PFSK-1 (cell line): ENCODE data around the gene FAM118A.

Experiments used
- FOXP2 ChIP-seq: optimal IDR thresholded peaks from 2 replicates; pipeline ENCODE3; 2011; ENCODE audit warnings: borderline replicate concordance, control low read depth, inconsistent platforms; ENCODE audit not compliant: insufficient read depth; ENCODE audit errors: extremely low read length, extremely low read depth
- POLR2AphosphoS5 ChIP-seq: IDR thresholded peaks from 2 replicates; pipeline ENCODE4 v1.6.1; 2012; ENCODE audit warnings: low read depth, mild to moderate bottlenecking, control low read depth, low read length, moderate library complexity
- SIN3A ChIP-seq: IDR thresholded peaks from 2 replicates; pipeline ENCODE4 v1.6.1; 2012; ENCODE audit warnings: mild to moderate bottlenecking, low read length, moderate library complexity, borderline replicate concordance; ENCODE audit not compliant: insufficient read depth
- TAF1 ChIP-seq: IDR thresholded peaks from 2 replicates; pipeline ENCODE4 v1.6.1; 2012; ENCODE audit warnings: low read length, control low read depth, borderline replicate concordance; ENCODE audit not compliant: insufficient read depth
- TF ChIP-seq, protein P1 (sequence below), 2 experiments: IDR thresholded peaks; 2 replicates each; pipeline versions ENCODE4 v1.6.1 to v1.8.0; 2011 to 2012; ENCODE audit warnings: low read depth in 2 of 2, low read length in 2 of 2, control low read depth in 1 of 2, inconsistent platforms in 1 of 2, mild to moderate bottlenecking in 1 of 2, moderate library complexity in 1 of 2; ENCODE audit not compliant: insufficient read depth in 1 of 2

FAM118A gene

DNA sequence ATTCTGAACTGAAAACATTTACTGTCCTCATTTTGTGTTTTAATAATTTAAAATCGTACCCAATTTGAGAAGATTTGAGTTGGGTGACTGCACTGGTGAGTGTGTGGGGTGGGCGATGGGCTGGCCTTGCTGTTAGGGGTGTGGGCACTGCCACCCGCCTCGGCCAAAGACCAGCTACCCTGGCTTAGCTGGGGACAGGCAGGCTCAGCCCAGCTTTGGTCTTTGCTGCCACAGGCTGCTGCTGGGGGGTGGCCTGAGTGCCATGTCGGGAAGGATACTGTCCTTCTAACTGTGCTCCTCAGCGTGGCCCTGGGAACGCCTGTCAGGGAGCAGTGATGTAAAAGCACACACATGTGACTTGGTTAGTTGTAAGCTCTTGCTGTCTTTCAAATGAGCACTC lies 22.3 kb downstream of the FAM118A start:
- no peak for TF ChIP-seq POLR2AphosphoS5
- no peak for TF ChIP-seq SIN3A
- no peak for TF ChIP-seq FOXP2
- TF ChIP-seq, protein P1, sequence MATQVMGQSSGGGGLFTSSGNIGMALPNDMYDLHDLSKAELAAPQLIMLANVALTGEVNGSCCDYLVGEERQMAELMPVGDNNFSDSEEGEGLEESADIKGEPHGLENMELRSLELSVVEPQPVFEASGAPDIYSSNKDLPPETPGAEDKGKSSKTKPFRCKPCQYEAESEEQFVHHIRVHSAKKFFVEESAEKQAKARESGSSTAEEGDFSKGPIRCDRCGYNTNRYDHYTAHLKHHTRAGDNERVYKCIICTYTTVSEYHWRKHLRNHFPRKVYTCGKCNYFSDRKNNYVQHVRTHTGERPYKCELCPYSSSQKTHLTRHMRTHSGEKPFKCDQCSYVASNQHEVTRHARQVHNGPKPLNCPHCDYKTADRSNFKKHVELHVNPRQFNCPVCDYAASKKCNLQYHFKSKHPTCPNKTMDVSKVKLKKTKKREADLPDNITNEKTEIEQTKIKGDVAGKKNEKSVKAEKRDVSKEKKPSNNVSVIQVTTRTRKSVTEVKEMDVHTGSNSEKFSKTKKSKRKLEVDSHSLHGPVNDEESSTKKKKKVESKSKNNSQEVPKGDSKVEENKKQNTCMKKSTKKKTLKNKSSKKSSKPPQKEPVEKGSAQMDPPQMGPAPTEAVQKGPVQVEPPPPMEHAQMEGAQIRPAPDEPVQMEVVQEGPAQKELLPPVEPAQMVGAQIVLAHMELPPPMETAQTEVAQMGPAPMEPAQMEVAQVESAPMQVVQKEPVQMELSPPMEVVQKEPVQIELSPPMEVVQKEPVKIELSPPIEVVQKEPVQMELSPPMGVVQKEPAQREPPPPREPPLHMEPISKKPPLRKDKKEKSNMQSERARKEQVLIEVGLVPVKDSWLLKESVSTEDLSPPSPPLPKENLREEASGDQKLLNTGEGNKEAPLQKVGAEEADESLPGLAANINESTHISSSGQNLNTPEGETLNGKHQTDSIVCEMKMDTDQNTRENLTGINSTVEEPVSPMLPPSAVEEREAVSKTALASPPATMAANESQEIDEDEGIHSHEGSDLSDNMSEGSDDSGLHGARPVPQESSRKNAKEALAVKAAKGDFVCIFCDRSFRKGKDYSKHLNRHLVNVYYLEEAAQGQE (IDR thresholded peaks at IDR 0.05; ENCODE audit: insufficient read depth in 1 of 2, low read depth in 2 of 2, low read length in 2 of 2), result no peak
- TF ChIP-seq TAF1, result no peak

DNA sequence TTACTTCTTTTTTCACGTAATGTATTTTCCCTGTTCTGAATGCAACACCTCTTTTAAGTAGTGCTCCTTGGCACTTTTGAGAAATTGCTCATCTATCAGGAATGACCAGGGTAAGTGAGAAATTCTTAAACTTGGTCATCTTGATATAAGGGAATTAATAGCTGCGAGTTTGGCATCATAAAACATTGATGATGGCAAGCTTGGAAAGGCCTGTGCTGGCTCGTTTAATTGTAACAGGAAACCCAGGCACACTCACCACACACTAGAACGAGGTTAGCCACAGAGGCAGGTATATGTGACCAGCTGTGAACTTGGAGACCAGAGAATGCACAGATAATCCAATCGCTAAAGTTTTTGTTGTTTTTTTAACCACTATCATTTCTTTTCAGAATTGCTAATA lies 24.3 kb downstream of the FAM118A start:
- TF ChIP-seq, protein P1 (IDR thresholded peaks at IDR 0.05; ENCODE audit: insufficient read depth in 1 of 2, low read depth in 2 of 2, low read length in 2 of 2), result no peak
- TF ChIP-seq FOXP2 (no peak), TAF1 (no peak), SIN3A (no peak), POLR2AphosphoS5 (no peak)

DNA sequence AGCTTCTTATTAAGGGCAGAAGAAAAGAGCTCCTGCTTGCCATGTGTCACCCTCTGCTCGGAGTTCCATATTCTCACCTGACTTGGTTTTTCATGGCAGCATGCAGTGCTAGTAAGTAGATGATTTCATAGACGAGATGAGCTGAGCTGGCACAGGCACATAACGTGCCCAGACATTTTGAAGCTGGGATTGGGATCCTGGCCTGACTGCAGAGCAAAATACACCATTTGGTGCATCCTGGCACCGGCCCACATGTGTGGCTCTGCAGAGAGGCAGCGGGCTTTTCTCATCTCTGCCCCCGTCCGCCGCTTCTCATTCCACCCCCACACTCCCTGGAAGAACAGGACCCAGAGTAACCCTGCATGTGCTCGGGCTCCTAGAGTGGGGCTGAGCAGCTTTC lies 24.8 kb downstream of the FAM118A start:
- TF ChIP-seq TAF1 (no peak), POLR2AphosphoS5 (no peak), SIN3A (no peak), FOXP2 (no peak)
- TF ChIP-seq, protein P1 (IDR thresholded peaks at IDR 0.05; ENCODE audit: insufficient read depth in 1 of 2, low read depth in 2 of 2, low read length in 2 of 2), result no peak

DNA sequence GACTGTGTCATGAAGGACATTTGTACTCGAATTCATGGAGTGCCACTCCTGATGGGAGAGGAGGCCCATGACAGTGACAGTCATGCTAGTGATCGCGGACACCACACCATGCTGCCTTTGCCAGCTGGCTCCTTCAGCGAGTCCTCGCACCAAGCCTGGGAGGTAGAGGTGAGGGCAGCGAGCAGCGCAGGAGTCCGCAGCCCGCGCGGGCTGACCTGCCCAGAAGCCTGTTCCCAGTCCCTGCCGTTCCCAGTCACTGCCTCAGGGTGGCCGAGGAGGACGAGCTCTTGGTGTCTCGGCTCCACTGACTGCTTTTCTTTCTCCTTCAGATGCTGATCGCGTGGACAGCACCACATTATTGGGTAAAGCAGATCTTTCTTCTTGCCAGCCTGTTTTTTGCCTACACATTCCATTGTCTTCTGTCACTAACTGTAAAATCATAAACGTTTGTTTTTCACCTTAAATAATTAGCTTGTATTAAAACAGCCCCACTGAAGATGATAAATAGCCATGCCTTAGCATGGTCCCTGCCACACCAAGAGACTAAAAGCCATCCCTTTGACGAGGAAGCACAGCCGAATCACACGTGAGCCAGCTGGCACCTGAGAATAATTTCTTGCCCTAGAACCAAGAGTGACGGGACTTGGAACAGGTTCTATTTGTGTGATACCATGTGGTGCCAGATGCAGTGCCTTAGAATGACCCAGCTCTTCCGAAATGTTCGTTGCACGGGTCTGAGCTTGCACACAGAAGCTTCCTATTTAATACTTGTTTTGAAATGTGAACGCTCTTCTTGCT lies 25.5 kb downstream of the FAM118A start:
- TF ChIP-seq TAF1 (no peak), FOXP2 (no peak), POLR2AphosphoS5 (no peak), SIN3A (no peak)
- TF ChIP-seq, protein P1 (IDR thresholded peaks at IDR 0.05; ENCODE audit: insufficient read depth in 1 of 2, low read depth in 2 of 2, low read length in 2 of 2), result no peak
